ENCODE results near the gene CAMK2B. TPM values are rescaled to one million over a fixed set of nuclear protein-coding genes. Genes with fewer than 3 reads are reported as not detected.

The CAMK2B gene
- polyA plus RNA-seq, 3 donors, result 1.7 to 3.7 (median 3.4) TPM

GRCh38 chr7:44225566-44226395 lies 99.6 kb downstream of the CAMK2B start:
- no peak for DNase-seq (ENCODE audit: extremely low read depth in 1 of 11, low read depth in 9 of 11, low spot score in 4 of 11)

GRCh38 chr7:44224974-44225565 lies 100.3 kb downstream of the CAMK2B start:
- DNase-seq (ENCODE audit: extremely low read depth in 1 of 11, low read depth in 9 of 11, low spot score in 4 of 11), result no peak

- DNase-seq (ENCODE audit: extremely low read depth in 1 of 11, low read depth in 9 of 11, low spot score in 4 of 11), result no peak
Measured at GRCh38 chr7:44224080-44224973, 101.1 kb downstream of the CAMK2B start.

GRCh38 chr7:44223362-44224079 lies 101.9 kb downstream of the CAMK2B start:
- DNase-seq (ENCODE audit: extremely low read depth in 1 of 11, low read depth in 9 of 11, low spot score in 4 of 11), result no peak

GRCh38 chr7:44222776-44223261 lies 102.6 kb downstream of the CAMK2B start:
- DNase-seq (ENCODE audit: extremely low read depth in 1 of 11, low read depth in 9 of 11, low spot score in 4 of 11), result no peak

GRCh38 chr7:44222074-44222473 lies 103.3 kb downstream of the CAMK2B start:
- DNase-seq (ENCODE audit: extremely low read depth in 1 of 11, low read depth in 9 of 11, low spot score in 4 of 11), result no peak

- no peak for DNase-seq (ENCODE audit: extremely low read depth in 1 of 11, low read depth in 9 of 11, low spot score in 4 of 11)
Measured at GRCh38 chr7:44221231-44221791, 104.1 kb downstream of the CAMK2B start.

GRCh38 chr7:44220358-44221112 lies 104.9 kb downstream of the CAMK2B start:
- no peak for DNase-seq (ENCODE audit: extremely low read depth in 1 of 11, low read depth in 9 of 11, low spot score in 4 of 11)

GRCh38 chr7:44220046-44220357 lies 105.4 kb downstream of the CAMK2B start:
- no peak for DNase-seq (ENCODE audit: extremely low read depth in 1 of 11, low read depth in 9 of 11, low spot score in 4 of 11)

- no peak for DNase-seq (ENCODE audit: extremely low read depth in 1 of 11, low read depth in 9 of 11, low spot score in 4 of 11)
Measured at GRCh38 chr7:44219371-44220045, 105.9 kb downstream of the CAMK2B start.

GRCh38 chr7:44218418-44219201 lies 106.8 kb downstream of the CAMK2B start:
- no peak for DNase-seq (ENCODE audit: extremely low read depth in 1 of 11, low read depth in 9 of 11, low spot score in 4 of 11)

GRCh38 chr7:44217852-44218402 lies 107.5 kb downstream of the CAMK2B start:
- DNase-seq (ENCODE audit: extremely low read depth in 1 of 11, low read depth in 9 of 11, low spot score in 4 of 11), result no peak

GRCh38 chr7:44217223-44217714 lies 108.1 kb downstream of the CAMK2B start:
- no peak for DNase-seq (ENCODE audit: extremely low read depth in 1 of 11, low read depth in 9 of 11, low spot score in 4 of 11)

GRCh38 chr7:44216521-44217222 lies 108.7 kb downstream of the CAMK2B start:
- DNase-seq (ENCODE audit: extremely low read depth in 1 of 11, low read depth in 9 of 11, low spot score in 4 of 11), result no peak

- DNase-seq (ENCODE audit: extremely low read depth in 1 of 11, low read depth in 9 of 11, low spot score in 4 of 11), result no peak
Measured at GRCh38 chr7:44216019-44216418, 109.4 kb downstream of the CAMK2B start.

- DNase-seq (ENCODE audit: extremely low read depth in 1 of 11, low read depth in 9 of 11, low spot score in 4 of 11), result no peak
Measured at GRCh38 chr7:44215531-44215930, 109.9 kb downstream of the CAMK2B start.

Data from renal cortex interstitium (tissue), 11 donors.